ENCODE results near the gene RNF223.
"Not testable (repeated sequence)": the region's sequence is repeated elsewhere in the genome, so short reads cannot be mapped to it uniquely, and the experiment has no call there.

RNF223 gene

GRCh38 chr1:1041873-1042272 is 32.2 kb downstream of the RNF223 start:
- no peak for DNase-seq

- no peak for DNase-seq
These were observed 33.0 kb downstream of the RNF223 start for GRCh38 chr1:1041092-1041523.

GRCh38 chr1:1040004-1040991 is 33.8 kb downstream of the RNF223 start:
- DNase-seq, result peak; percentile 86

- peak; percentile 62 for DNase-seq
These were observed 34.8 kb downstream of the RNF223 start for GRCh38 chr1:1039145-1039910.

GRCh38 chr1:1038694-1039093 is 35.4 kb downstream of the RNF223 start:
- DNase-seq, result no peak

- DNase-seq, result no peak
These were observed 36.5 kb downstream of the RNF223 start for GRCh38 chr1:1037366-1038327.

GRCh38 chr1:1035291-1035943 is 38.7 kb downstream of the RNF223 start:
- DNase-seq, result no peak

- DNase-seq, result no peak
These were observed 39.7 kb downstream of the RNF223 start for GRCh38 chr1:1034439-1034781.

- no peak for DNase-seq
These were observed 40.2 kb downstream of the RNF223 start for GRCh38 chr1:1033731-1034438.

GRCh38 chr1:1033009-1033587 is 41.0 kb downstream of the RNF223 start:
- peak; percentile 90 for DNase-seq

GRCh38 chr1:1032424-1032823 is 41.7 kb downstream of the RNF223 start:
- no peak for DNase-seq

GRCh38 chr1:1031659-1032235 is 42.4 kb downstream of the RNF223 start:
- DNase-seq, result no peak

GRCh38 chr1:1030867-1031658 is 43.0 kb downstream of the RNF223 start:
- DNase-seq, result not testable (repeated sequence)

- DNase-seq, result no peak
These were observed 46.3 kb downstream of the RNF223 start for GRCh38 chr1:1027791-1028190.

GRCh38 chr1:1026599-1027413 is 47.3 kb downstream of the RNF223 start:
- DNase-seq, result no peak

- DNase-seq, result no peak
These were observed 48.4 kb downstream of the RNF223 start for GRCh38 chr1:1025730-1026129.

- DNase-seq, result no peak
These were observed 49.1 kb downstream of the RNF223 start for GRCh38 chr1:1024771-1025699.
